HG03571 (cell line): ENCODE results near the gene TULP3.

ENCODE experiments used
- ATAC-seq: cut with Tn5 transposase; IDR thresholded peaks from one replicate; pipeline ENCODE4 v1.9.1; 2021; ENCODE audit not compliant: unreplicated experiment

TULP3 gene

DNA sequence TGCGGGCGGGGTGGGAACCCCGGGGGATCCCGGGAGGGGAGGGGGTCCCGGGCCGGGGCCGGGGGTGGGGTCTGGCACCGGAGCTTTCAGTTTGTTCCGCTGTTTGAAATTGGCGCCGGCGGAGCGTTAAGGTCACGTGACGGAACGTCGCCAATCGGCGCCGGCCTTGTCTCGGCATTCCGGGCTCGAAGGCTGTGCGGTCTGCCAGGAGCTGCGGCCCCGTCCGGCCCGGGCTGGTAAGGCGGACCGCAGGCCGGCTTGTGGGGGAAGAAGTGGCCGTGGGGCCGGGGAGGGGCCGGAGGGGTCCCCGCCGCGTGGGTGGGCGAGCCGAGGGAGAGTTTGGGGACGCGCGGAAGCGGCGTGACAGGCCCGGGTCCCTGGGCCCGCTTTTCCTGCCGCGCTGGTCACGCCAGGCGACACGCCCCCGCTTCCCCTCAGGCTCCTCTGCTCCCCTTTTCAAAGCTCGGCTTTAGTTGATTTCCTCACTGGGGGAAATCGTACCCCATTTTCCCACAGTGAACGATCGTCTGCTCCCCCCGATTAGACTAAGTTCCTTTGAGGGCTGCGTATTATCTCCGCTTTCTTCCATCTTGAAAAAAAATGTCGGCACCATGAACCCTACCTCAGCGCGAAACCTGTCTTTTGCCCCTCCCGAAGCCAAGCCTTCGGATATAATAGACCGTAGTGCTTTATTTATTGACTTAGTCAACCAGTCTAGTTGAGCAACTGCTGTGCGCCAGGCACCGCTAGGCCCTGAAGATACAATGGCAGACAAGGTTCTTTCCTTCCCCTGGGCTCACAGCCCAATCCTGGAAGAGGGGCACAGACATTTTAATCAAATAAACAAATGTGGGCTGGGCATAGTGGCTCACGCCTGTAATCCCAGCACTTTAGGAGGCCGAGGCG, 13.4 kb upstream of the TULP3 start, which contains the start of the genes FOXM1 and RHNO1:
TSS of gene FOXM1 (minus strand) at position 128 of the 906 bp plus-strand sequence. CDS start 2,696 bp downstream, outside the sequence.
TSS of gene RHNO1 (plus strand) at position 177 of the 906 bp plus-strand sequence. CDS start 8,144 bp downstream, outside the sequence.
- ATAC-seq: peak; percentile 66

- no peak for ATAC-seq
These were observed 12.5 kb upstream of the TULP3 start for GRCh38 chr12:2877953-2878732.

DNA sequence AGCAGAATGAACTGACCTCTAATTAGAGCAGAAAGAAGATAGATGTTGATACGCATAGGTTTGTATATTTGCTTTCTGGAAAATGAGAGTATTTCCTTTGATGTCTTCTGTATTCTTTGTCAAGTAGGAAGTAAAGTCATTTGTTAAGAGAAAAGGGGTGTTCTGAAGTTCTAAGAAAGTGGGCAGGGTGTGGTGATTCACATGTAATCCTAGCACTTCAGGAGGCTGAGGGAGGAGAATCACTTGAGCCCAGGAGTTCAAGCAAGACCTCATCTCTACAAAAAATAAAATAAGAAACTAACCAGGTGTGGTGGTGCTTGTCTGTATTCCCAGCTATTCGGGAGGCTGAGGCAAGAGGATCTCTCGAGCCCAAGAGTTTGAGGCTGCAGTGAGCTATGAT, 10.8 kb upstream of the TULP3 start:
- no peak for ATAC-seq

DNA sequence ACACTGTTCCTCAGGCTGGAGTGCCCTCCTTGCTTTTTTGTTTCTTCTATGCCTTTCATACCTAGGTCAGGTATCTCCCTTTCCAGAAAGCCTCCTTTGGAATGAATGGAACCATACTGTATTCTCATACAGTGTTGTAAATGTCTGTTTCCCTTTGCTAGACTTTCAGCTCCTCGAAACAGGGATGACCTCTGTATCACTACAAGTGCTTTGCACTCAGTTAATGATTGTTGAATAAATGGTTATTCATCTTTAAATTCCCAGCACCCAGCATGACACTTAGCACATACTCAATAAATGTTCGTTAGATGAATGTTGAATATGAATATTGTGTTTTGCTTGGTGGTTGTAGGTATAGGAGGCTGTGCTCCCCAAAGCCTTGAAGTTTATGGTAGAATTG, 5.9 kb upstream of the TULP3 start:
- ATAC-seq: no peak

- ATAC-seq: no peak
These were observed 3.8 kb upstream of the TULP3 start for GRCh38 chr12:2886768-2887450.

GRCh38 chr12:2890001-2890387, 697 bp upstream of the TULP3 start:
- ATAC-seq: no peak

DNA sequence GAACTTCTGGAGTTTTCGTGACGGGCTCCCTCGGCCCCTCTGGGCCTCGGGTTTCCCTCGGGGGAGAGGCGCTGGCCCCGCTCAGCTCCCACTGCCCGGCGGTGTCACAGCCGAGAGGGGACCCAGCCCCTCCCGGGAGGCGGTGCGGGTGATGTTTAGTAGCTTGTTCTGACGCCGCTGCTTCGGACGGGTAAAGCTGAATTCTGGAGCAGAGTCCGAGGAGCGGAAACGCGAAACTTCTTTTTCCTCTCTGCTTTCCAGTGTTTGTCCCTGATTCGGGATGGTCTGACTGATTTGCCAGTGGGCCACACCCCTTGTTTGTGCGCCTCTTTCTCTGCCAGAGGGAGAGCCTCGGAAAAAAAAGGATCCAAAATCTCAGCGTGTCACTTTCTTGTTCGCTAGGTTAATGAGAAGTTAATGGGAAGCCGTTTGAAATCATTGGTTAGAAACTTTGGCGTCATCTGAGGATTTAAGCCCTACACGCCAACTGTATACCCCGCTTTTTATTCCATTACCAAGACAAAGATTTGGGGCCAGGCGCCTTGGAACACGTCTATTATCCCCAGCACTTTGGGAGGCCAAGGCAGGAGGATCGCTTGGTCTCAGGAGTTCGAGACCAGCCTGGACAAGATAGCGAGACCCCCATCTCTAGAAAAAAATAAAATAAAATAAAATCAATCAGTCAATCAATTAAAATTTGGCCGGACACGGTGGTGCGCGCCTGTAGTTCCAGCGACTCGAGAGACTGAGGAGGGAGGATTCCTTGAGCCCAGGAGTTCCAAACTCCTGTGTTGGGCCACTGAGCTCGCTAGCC, 756 bp downstream of the TULP3 start:
- peak; percentile 18 for ATAC-seq

DNA sequence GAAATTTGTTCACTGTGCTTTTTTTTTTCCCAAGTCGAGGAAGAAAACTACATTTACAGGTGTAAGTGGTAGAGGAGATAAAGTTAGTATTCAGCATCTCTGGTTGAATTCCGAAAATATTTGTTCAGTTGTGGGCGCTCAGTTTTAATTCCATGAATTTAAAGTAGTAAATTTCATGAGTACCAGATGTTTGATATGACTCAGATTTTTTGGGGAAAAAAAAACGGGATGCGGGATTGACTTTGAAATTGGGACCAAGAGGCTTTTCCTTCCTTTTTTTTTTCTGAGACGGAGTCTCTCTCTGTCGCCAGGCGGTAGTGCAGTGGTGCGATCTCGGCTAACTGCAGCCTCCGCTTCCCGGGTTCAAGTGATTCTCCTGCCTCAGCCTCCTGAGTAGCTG, 1.6 kb downstream of the TULP3 start:
- no peak for ATAC-seq

DNA sequence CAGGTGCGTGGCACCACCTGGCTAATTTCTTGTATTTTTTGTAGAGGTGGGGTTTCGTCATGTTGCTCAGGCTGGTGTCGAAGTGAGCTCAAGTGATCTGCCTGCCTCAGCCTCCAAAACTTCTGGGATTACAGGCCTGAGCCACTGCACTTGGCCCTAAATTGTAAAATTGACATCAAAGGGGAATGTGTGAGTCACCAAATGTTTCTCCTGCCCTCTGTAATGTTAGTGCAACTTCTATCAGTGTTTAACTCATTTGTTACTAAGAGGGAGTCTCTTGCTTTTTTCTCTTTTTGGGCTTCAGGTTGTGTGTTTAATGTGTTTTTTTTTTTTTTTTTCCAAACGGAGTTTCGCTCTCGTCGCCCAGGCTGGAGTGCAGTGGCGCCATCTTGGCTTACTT, 2.3 kb downstream of the TULP3 start:
- no peak for ATAC-seq

DNA sequence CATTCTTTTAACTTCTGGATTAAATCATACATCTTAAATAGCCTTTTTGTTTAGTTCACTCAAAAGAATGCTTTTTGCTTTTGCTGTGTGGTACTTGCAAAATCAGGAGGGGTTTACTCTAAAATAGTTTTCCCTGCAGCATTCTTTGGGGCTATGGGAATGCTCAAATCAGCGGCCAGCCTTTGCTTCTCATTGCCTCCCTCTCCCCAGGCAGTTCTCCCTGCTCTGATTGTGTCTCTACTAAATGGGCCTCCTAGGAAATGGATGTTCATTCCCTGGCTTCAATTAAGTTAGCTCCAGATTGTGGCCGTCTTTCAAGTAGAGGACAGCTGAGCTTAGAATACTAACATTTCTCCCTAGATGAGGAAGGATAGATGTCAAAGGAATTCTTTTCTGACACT, 4.4 kb downstream of the TULP3 start:
- ATAC-seq: no peak

DNA sequence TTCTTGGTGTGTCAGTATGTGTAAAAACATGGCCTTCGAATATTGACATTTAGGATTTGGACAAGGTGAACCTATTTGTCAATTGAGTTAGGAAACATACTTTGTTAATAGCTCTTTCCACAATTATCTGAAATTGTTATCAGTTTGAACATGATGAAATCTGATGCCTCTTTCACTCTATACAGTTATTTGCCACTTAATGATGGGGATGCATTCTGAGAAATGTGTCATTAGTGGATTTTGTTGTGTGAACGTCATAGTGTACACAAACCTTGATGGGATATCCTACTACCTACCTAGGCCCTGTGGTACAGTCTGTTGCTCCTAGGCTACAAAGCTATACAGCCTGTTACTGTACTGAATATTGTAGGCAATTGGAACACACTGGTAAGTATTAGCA, 4.8 kb downstream of the TULP3 start:
- ATAC-seq: no peak

DNA sequence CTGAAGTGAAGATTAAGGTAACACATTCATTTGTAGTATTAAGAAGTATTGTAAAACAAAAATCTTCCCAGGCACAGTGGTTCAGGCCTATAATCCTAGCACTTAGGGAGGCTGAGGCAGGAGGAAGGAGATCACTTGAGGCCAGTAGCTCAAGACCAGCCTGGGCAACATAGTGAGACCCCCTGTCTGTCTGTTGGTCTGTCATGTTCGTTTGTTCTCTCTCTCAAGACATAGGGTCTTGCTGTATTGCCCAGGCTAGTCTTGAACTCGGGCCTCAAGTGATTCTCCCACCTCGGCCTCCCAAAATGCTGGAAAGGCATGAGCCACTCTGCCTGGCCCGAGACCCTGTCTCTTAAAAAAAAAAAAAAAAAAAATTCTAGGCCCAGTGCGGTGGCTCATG, 6.7 kb downstream of the TULP3 start:
- ATAC-seq: no peak

DNA sequence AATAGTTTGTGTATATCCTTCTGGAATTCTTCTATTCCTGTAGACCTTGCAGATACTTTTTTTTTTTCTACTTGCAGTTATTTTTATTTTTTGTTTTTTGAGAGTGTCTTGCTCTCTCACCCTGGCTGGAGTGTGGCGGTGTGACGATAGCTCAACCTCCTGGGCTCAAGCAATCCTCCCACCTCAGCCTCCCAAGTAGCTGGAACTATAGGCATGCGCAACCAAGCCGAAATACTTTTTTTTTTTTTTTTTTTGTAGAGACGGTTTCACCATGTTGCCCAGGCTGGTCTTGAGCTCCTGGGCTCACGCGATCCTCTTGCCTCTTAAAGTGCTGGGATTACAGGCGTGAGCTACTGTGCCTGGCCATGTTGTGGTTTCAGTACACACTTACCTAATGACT, 10.0 kb downstream of the TULP3 start:
- ATAC-seq: no peak

- no peak for ATAC-seq
These were observed 11.7 kb downstream of the TULP3 start for GRCh38 chr12:2902272-2902880.

DNA sequence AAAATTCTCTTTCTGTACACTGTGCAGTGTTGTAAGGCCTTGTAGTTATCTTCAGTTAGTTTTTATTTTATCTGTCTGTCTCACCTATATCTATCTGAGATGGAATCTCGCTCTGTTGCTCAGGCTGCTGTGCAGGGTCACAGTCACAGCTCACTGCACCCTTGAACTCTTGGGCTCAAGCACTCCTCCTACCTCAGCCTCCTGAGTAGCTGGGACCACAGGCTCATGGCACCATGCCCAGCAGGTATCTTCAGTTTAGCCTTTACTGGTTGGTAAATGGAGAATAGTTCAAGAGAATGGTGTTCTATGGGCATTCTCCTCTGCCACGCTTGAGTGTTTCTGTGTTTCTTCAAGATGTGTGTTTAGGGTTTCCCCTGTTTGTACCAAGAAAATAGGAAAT, 13.6 kb downstream of the TULP3 start:
- ATAC-seq: no peak

- ATAC-seq: no peak
These were observed 21.5 kb downstream of the TULP3 start for GRCh38 chr12:2912216-2912575.

DNA sequence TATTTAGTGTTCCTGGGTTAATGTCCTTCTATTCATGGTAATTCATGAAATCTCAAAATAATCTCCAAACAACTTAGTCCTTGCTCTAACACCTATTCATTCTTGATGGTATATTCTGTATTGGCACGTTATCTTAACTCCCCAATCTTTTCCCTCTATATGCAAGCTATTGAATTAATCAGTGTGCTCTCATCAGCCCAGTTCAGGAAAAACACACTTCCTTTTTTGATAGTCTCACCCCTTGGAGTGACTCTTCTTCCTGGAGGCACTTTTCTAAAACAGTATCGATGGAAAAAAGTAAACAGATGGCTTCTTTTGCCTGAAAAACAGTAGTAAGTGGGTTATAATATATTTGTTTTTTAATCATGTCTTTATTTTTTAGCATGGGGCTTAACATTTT, 28.6 kb downstream of the TULP3 start:
- ATAC-seq: no peak

GRCh38 chr12:2922329-2922728, 31.6 kb downstream of the TULP3 start:
- ATAC-seq: no peak

- ATAC-seq: no peak
These were observed 32.4 kb downstream of the TULP3 start for GRCh38 chr12:2923057-2923456.

DNA sequence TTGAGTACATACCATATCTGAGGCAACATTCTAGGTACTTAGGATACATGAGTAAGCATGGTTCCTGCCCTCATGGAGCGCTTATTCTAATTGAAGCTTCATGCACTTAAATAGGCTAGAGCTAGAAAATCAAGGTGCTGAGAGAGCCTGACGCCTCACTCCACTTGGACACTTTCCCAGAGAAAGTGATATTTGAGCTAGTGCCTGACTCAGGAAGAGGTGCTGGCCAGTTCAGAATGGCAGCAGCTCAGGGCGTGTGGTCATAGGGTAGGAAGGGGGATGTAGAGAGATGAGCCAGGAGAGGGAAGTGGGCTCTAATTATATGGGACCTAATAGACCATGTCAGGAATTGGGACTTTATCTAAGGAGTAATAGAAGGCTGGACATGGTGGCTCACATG, 33.3 kb downstream of the TULP3 start:
- ATAC-seq: no peak
